Endodermal cell (in vitro differentiated cells): Measurements from ENCODE around the gene SCUBE2. TPM values are rescaled to one million over a fixed set of nuclear protein-coding genes. Genes with fewer than 3 reads are reported as not detected.

Source experiments
- DNase-seq: peaks from one replicate; pipeline ENCODE4 v3.0.0-alpha.2; 2017
- H3K27ac ChIP-seq: 2 replicates; pipeline ENCODE4 v1.5.1; 2013; ENCODE audit warnings: mild to moderate bottlenecking, low read depth, low read length, moderate library complexity
- H3K27me3 ChIP-seq: 2 replicates; pipeline ENCODE4 v1.6.1; 2013; ENCODE audit warnings: mild to moderate bottlenecking, low read length, moderate library complexity; ENCODE audit not compliant: insufficient read depth, control insufficient read depth, poor library complexity, severe bottlenecking
- H3K36me3 ChIP-seq: 2 replicates; pipeline ENCODE4 v1.7.0; 2013; ENCODE audit warnings: mild to moderate bottlenecking, low read length, moderate library complexity; ENCODE audit not compliant: control insufficient read depth, insufficient read depth
- H3K4me1 ChIP-seq: one replicate; pipeline ENCODE4 v1.7.0; 2013; ENCODE audit warnings: low read length; ENCODE audit not compliant: control insufficient read depth, insufficient read depth
- H3K4me3 ChIP-seq: 2 replicates; pipeline ENCODE4 v1.5.1; 2013; ENCODE audit warnings: mild to moderate bottlenecking, low read length, moderate library complexity
- H3K9ac ChIP-seq: 2 replicates; pipeline ENCODE4 v1.6.1; 2013; ENCODE audit warnings: mild to moderate bottlenecking, low read length, moderate library complexity; ENCODE audit not compliant: poor library complexity, severe bottlenecking; ENCODE audit errors: extremely low read depth
- H3K9me3 ChIP-seq: 2 replicates; pipeline ENCODE4 v1.6.1; 2013; ENCODE audit warnings: mild to moderate bottlenecking, low read length, moderate library complexity; ENCODE audit not compliant: control insufficient read depth
- H3K27ac Mint-ChIP-seq: 2 replicates; pipeline ENCODE4 v1.8.0; 2020; ENCODE audit warnings: mixed read lengths
- H3K27me3 Mint-ChIP-seq: 2 replicates; pipeline ENCODE4 v1.8.0; 2021; ENCODE audit warnings: mild to moderate bottlenecking, mixed read lengths; ENCODE audit not compliant: insufficient read depth
- H3K36me3 Mint-ChIP-seq: 2 replicates; pipeline ENCODE4 v1.8.0; 2020; ENCODE audit warnings: low read depth, mixed read lengths
- H3K4me1 Mint-ChIP-seq: 2 replicates; pipeline ENCODE4 v1.8.0; 2020; ENCODE audit warnings: mixed read lengths
- H3K4me3 Mint-ChIP-seq: 2 replicates; pipeline ENCODE4 v1.8.0; 2020; ENCODE audit warnings: mild to moderate bottlenecking, moderate library complexity, mixed read lengths
- H3K9me3 Mint-ChIP-seq: 2 replicates; pipeline ENCODE4 v1.8.0; 2020; ENCODE audit warnings: mild to moderate bottlenecking, mixed read lengths
- CTCF ChIP-seq: fragments of 200-600 bp; sonication (generic); conservative IDR thresholded peaks from 2 replicates; pipeline ENCODE4 v1.5.0; 2021; ENCODE audit warnings: antibody characterized with exemption, mild to moderate bottlenecking
- WGBS, 2 experiments: methylation state at CpG; one replicate each; pipeline versions ENCODE4 v1.1.5 to v1.1.7; 2013; ENCODE audit warnings: missing lambda C conversion rate in 2 of 2, mixed read lengths in 1 of 2; ENCODE audit not compliant: insufficient coverage in 1 of 2, insufficient read length in 1 of 2; 5-methylcytosine and 5-hydroxymethylcytosine counted together
- total RNA-seq, 2 donors: library from RNA; stranded (reverse); fragmentation: NEBNext Ultra II Directional in 1 of 2; extraction: Animal tissue kit (Norgen Biotek cat#: 25700) in 1 of 2; gene quantifications; 2 replicates in 1 of 2; 3 replicates in 1 of 2; pipeline ENCODE4 v1.2.1, GENCODE V29; 2021

The SCUBE2 gene
- total RNA-seq, 2 donors from 2014 or later: 1.5 to 2.0 TPM

DNA sequence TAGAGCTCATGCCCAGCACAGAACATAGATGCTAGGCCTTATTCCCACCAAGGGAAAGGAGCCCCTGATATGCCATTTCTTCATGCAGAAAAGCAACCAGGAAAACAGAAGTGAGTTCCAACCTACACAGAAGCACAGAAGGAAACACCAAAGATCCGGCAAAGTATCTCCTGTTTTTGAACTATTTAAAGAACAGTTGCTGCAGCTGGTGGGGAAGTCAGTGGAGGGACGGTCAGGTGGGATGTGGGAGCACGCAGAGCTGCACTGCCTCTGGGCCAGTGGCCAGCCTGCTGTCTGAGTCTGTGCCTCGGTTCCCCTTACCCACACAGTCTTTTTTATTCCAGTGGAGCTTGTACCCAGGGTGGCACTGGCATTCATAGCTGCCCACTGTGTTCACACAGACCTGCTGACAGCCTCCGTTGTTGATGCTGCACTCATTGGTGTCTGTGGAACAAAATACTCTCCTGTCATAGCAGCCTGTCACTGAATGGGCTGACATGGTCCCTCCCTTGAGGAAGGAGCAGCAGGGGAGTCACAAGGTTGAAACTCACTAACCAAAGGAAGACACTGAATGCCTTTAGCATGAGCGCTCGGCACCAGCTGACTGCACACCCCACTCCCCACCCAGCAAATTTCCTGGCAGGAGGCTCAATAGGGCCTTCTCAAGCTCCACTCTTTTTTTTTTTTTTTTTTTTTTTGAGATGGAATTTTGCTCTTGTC lies 37.9 kb downstream of the SCUBE2 start:
- DNase-seq: no peak
- Histone ChIP-seq H3K27me3 (no peaks in the 10 kb centered on the region), H3K4me3 (no peak overlapping the region), H3K27ac (no peak overlapping the region), H3K9ac (no peak overlapping the region), H3K36me3 (no peaks in the 10 kb centered on the region), H3K9me3 (no peaks in the 10 kb centered on the region), H3K4me1 (peaks cover 9% of the 10 kb centered on the region)
- Mint-ChIP-seq H3K27ac (no peak overlapping the region), H3K4me3 (no peak overlapping the region), H3K36me3 (no peaks in the 10 kb centered on the region), H3K9me3 (no peaks in the 10 kb centered on the region), H3K27me3 (no peaks in the 10 kb centered on the region), H3K4me1 (peaks cover 9% of the 10 kb centered on the region)
- TF ChIP-seq CTCF: no peak
- 80 to 85% methylated on average over 3 to 7 of the region's 7 CpGs for WGBS, 2 experiments

- Mint-ChIP-seq H3K4me3 (no peak overlapping the region), H3K9me3 (no peaks in the 10 kb centered on the region), H3K27me3 (no peaks in the 10 kb centered on the region), H3K27ac (no peak overlapping the region), H3K36me3 (no peaks in the 10 kb centered on the region), H3K4me1 (peaks cover 21% of the 10 kb centered on the region)
- TF ChIP-seq CTCF: no peak
- no peak overlapping the region for H3K9ac ChIP-seq
- no peaks in the 10 kb centered on the region for H3K9me3 ChIP-seq
- no peak overlapping the region for H3K4me3 ChIP-seq
- no peak for DNase-seq
- no peaks in the 10 kb centered on the region for H3K27me3 ChIP-seq
- peaks cover 9% of the 10 kb centered on the region for H3K4me1 ChIP-seq
- WGBS, 2 experiments: 89 to 100% methylated on average over 2 to 3 of the region's 3 CpGs
- H3K36me3 ChIP-seq: no peaks in the 10 kb centered on the region
- H3K27ac ChIP-seq: no peak overlapping the region
Measured at GRCh38 chr11:9052316-9052715, 39.1 kb downstream of the SCUBE2 start.

DNA sequence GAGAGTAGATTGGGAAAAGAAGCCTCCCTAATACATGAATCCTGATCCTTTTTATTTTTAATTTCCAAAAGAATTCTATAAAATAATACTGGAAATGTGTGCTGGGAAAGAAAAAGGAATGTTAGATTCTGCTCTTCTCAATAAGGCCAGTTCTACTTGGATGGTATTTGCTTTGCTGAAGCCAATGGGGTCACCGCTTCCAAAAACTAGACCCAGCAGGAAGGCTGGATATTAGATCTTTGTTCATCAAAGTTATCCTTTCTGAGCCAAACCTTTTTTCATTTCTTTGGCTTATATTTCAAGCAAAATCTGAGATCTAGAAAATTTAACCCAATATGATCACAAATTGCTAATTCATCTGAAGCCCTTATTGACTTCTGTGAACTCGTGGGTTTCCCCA lies 41.4 kb downstream of the SCUBE2 start:
- WGBS, 2 experiments: 80 to 88% methylated on average over 2 of the region's 2 CpGs
- no peaks in the 10 kb centered on the region for H3K27me3 Mint-ChIP-seq

More for the DNA sequence above, 41.4 kb downstream of the SCUBE2 start:
- Mint-ChIP-seq H3K4me1 (peaks cover 20% of the 10 kb centered on the region), H3K27ac (no peak overlapping the region), H3K4me3 (no peak overlapping the region), H3K36me3 (no peaks in the 10 kb centered on the region), H3K9me3 (no peaks in the 10 kb centered on the region)
- H3K36me3 ChIP-seq: no peaks in the 10 kb centered on the region
- H3K9me3 ChIP-seq: no peaks in the 10 kb centered on the region
- H3K4me1 ChIP-seq: no peaks in the 10 kb centered on the region
- TF ChIP-seq CTCF: no peak
- no peak overlapping the region for H3K27ac ChIP-seq
- DNase-seq: no peak
- no peak overlapping the region for H3K4me3 ChIP-seq
- no peaks in the 10 kb centered on the region for H3K27me3 ChIP-seq
- H3K9ac ChIP-seq: no peak overlapping the region
